Neural progenitor cell (in vitro differentiated cells): ENCODE measurements around the gene NTRK3.

Source experiments
- EZH2 ChIP-seq: fragments of 200-600 bp; sonication (generic); IDR thresholded peaks from 2 replicates; pipeline ENCODE4 v1.6.1; 2017; ENCODE audit warnings: antibody characterized with exemption, mild to moderate bottlenecking, moderate library complexity
- TF ChIP-seq, protein P1 (sequence below): fragments of 200-600 bp; sonication (generic); IDR thresholded peaks from 2 replicates; pipeline ENCODE4 v1.5.1; 2017; ENCODE audit warnings: antibody characterized with exemption, mild to moderate bottlenecking

GRCh38 chr15:88057836-88058235, 198.7 kb downstream of the NTRK3 start:
- TF ChIP-seq, protein P1, sequence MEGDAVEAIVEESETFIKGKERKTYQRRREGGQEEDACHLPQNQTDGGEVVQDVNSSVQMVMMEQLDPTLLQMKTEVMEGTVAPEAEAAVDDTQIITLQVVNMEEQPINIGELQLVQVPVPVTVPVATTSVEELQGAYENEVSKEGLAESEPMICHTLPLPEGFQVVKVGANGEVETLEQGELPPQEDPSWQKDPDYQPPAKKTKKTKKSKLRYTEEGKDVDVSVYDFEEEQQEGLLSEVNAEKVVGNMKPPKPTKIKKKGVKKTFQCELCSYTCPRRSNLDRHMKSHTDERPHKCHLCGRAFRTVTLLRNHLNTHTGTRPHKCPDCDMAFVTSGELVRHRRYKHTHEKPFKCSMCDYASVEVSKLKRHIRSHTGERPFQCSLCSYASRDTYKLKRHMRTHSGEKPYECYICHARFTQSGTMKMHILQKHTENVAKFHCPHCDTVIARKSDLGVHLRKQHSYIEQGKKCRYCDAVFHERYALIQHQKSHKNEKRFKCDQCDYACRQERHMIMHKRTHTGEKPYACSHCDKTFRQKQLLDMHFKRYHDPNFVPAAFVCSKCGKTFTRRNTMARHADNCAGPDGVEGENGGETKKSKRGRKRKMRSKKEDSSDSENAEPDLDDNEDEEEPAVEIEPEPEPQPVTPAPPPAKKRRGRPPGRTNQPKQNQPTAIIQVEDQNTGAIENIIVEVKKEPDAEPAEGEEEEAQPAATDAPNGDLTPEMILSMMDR: no peak
- no peak for TF ChIP-seq EZH2
